A549 (cell line): ENCODE results near the gene KIAA0232. TPM values are rescaled to one million over a fixed set of nuclear protein-coding genes. Genes with fewer than 3 reads are reported as not detected.

Experiments
- ATAC-seq, 2 experiments: fragments of 200-7000 bp in 1 of 2; fragments of >200 bp in 1 of 2; cut with Nextera tagmentation in 1 of 2; cut with Tn5 transposase in 1 of 2; 3 replicates each; pipeline versions ENCODE4 v1.8.0 to v1.9.1; 2018 to 2020; ENCODE audit warnings: mild to moderate bottlenecking in 1 of 2, moderate library complexity in 1 of 2
- CTCF ChIA-PET: fragments of 300-600 bp; sonication (Branson Sonifier 250); formaldehyde crosslinking; extraction: SDS; loops from one replicate; lab custom pipeline; 2021; ENCODE audit warnings: antibody characterized with exemption, inconsistent platforms; lab: Yijun Ruan, JAX
- POLR2A ChIA-PET: fragments of 350-600 bp; formaldehyde crosslinking; extraction: SDS; loops from one replicate; lab custom pipeline; 2021; ENCODE audit warnings: antibody characterized with exemption, inconsistent platforms; lab: Yijun Ruan, JAX
- DNase-seq, 2 experiments: peaks; one replicate each; pipeline versions ENCODE4 v3.0.0 to v3.0.0-alpha.2; 2011 to 2016; ENCODE audit warnings: low read depth in 1 of 2, low spot score in 1 of 2
- FAIRE-seq: peaks from 2 replicates; lab custom pipeline; 2011; peaks lifted over from hg19 to GRCh38; lab: Jason Lieb, UNC
- H3K27ac ChIP-seq, 2 experiments: fragments of >200 bp; sonication (Bioruptor Twin); formaldehyde crosslinking; 3 replicates each; pipeline ENCODE4 v1.5.1; 2016 to 2017
- H3K4me1 ChIP-seq: fragments of >200 bp; sonication (Bioruptor Twin); formaldehyde crosslinking; 3 replicates; pipeline ENCODE4 v1.6.1; 2016
- H3K4me2 ChIP-seq: fragments of >200 bp; sonication (Bioruptor Twin); formaldehyde crosslinking; 3 replicates; pipeline ENCODE4 v1.6.1; 2016
- H3K4me3 ChIP-seq: fragments of >200 bp; sonication (Bioruptor Twin); formaldehyde crosslinking; 3 replicates; pipeline ENCODE4 v1.5.1; 2016
- H3K9me3 ChIP-seq: fragments of >200 bp; sonication (Bioruptor Twin); formaldehyde crosslinking; 3 replicates; pipeline ENCODE4 v1.6.1; 2016
- ATOH8 ChIP-seq: fragments of 250-450 bp; sonication (Bioruptor Pico); IDR thresholded peaks from 2 replicates; pipeline ENCODE4 v1.5.0; 2020; ENCODE audit warnings: low read depth, mild to moderate bottlenecking, moderate library complexity
- BHLHE40 ChIP-seq: IDR thresholded peaks from 2 replicates; pipeline ENCODE4 v1.6.1; 2012; ENCODE audit warnings: low read depth, low read length, inconsistent platforms
- CBX2 ChIP-seq: fragments of 200-600 bp; sonication (generic); IDR thresholded peaks from 2 replicates; pipeline ENCODE4 v1.6.1; 2016; ENCODE audit warnings: low read depth, mild to moderate bottlenecking, borderline replicate concordance
- CEBPB ChIP-seq, 2 experiments: fragments of >200 bp in 1 of 2; sonication (Bioruptor Twin) in 1 of 2; formaldehyde crosslinking in 1 of 2; IDR thresholded peaks; 2 replicates each; pipeline ENCODE4 v1.6.1; 2012 to 2016
- CHD4 ChIP-seq: fragments of 200-600 bp; sonication (generic); IDR thresholded peaks from 2 replicates; pipeline ENCODE4 v1.6.1; 2016; ENCODE audit warnings: antibody characterized with exemption, mild to moderate bottlenecking, borderline replicate concordance
- EP300 ChIP-seq, 2 experiments: fragments of >200 bp; sonication (Bioruptor Twin); formaldehyde crosslinking; IDR thresholded peaks; 2 replicates in 1 of 2; 3 replicates in 1 of 2; pipeline ENCODE4 v1.6.1; 2016 to 2017
- HDAC2 ChIP-seq: fragments of 200-600 bp; sonication (generic); IDR thresholded peaks from 2 replicates; pipeline ENCODE4 v1.6.1; 2016
- KDM1A ChIP-seq: fragments of 200-600 bp; sonication (generic); IDR thresholded peaks from 2 replicates; pipeline ENCODE4 v1.6.1; 2016; ENCODE audit warnings: low read depth, mild to moderate bottlenecking
- KDM5A ChIP-seq: fragments of 200-600 bp; sonication (generic); IDR thresholded peaks from 2 replicates; pipeline ENCODE4 v1.6.1; 2016; ENCODE audit warnings: antibody characterized with exemption, mild to moderate bottlenecking
- RAD21 ChIP-seq, 2 experiments: fragments of >200 bp in 1 of 2; sonication (Bioruptor Twin) in 1 of 2; formaldehyde crosslinking in 1 of 2; IDR thresholded peaks in 1 of 2; conservative IDR thresholded peaks in 1 of 2; 2 replicates in 1 of 2; 3 replicates in 1 of 2; pipeline ENCODE4 v1.6.1; 2012 to 2018; ENCODE audit warnings: inconsistent platforms in 1 of 2
- RFX5 ChIP-seq: fragments of 450-650 bp; IDR thresholded peaks from 2 replicates; pipeline ENCODE4 v1.7.1; 2014; ENCODE audit warnings: antibody characterized with exemption, mild to moderate bottlenecking, moderate library complexity
- RNF2 ChIP-seq: fragments of 200-600 bp; sonication (generic); IDR thresholded peaks from 2 replicates; pipeline ENCODE4 v1.6.1; 2016; ENCODE audit warnings: low read depth, mild to moderate bottlenecking, antibody characterized with exemption, moderate library complexity, borderline replicate concordance
- SREBF2 ChIP-seq: fragments of 450-650 bp; IDR thresholded peaks from 2 replicates; pipeline ENCODE4 v1.6.1; 2014; ENCODE audit warnings: mild to moderate bottlenecking, moderate library complexity
- ZC3H11A ChIP-seq: fragments of 450-650 bp; IDR thresholded peaks from 2 replicates; pipeline ENCODE4 v1.6.1; 2014; ENCODE audit warnings: antibody characterized with exemption, mild to moderate bottlenecking
- ZNF302 ChIP-seq: fragments of 250-450 bp; sonication (Bioruptor Pico); IDR thresholded peaks from 2 replicates; pipeline ENCODE4 v1.9.0; 2021; ENCODE audit warnings: inconsistent platforms, mild to moderate bottlenecking, moderate library complexity
- WGBS: methylation state at CpG from one replicate; pipeline ENCODE4 v1.1.6; 2017; ENCODE audit errors: missing lambda C conversion rate; 5-methylcytosine and 5-hydroxymethylcytosine counted together
- polyA plus RNA-seq, 4 experiments: library from polyadenylated mRNA; depleted of rRNA in 3 of 4; stranded (reverse); fragments of >200 nt; fragmentation: RNase III in 1 of 4; extraction: RNeasy Plus Mini Kit Qiagen cat#74134 plus additional on column Dnase treatment in 1 of 4; gene quantifications; 2 replicates in 3 of 4; 3 replicates in 1 of 4; pipeline ENCODE4 v1.2.3, GENCODE V29; 2011 to 2017
- TF ChIP-seq, protein P1 (sequence below): IDR thresholded peaks from 2 replicates; pipeline ENCODE4 v1.6.1; 2012
- TF ChIP-seq, protein P2 (sequence below): fragments of >200 bp; sonication (Bioruptor Twin); formaldehyde crosslinking; IDR thresholded peaks from 3 replicates; pipeline ENCODE4 v1.5.1; 2016

KIAA0232 gene
- polyA plus RNA-seq, 2 of the 4 experiments (the other 2 are of a cell fraction) = 9.3 to 21.5 TPM

- Histone ChIP-seq H3K9me3 (peaks cover 12% of the 10 kb centered on the region; the same call in 2 of the 3 replicates), H3K4me2 (peak overlapping the region; percentile 64), H3K4me1 (peaks cover 37% of the 10 kb centered on the region), H3K27ac (peak overlapping the region; percentile 90 to 95), H3K4me3 (no peak overlapping the region)
- 92% methylated on average over 3 of the region's 3 CpGs for WGBS
- ChIA-PET CTCF (interaction anchor here (0.8 to 2.1 kb wide), 7 partner anchors 10 to 173 kb away, joined by 3 to 8 read pairs (median 4); no protein-coding TSS in a partner anchor), POLR2A (interaction anchor here (0.7 to 1.2 kb wide), 2 partner anchors 12 to 17 kb away, joined by 3 read pairs; no protein-coding TSS in a partner anchor)
- ATAC-seq (no peak), FAIRE-seq (no peak), DNase-seq (no peak)
- TF ChIP-seq, protein P1, sequence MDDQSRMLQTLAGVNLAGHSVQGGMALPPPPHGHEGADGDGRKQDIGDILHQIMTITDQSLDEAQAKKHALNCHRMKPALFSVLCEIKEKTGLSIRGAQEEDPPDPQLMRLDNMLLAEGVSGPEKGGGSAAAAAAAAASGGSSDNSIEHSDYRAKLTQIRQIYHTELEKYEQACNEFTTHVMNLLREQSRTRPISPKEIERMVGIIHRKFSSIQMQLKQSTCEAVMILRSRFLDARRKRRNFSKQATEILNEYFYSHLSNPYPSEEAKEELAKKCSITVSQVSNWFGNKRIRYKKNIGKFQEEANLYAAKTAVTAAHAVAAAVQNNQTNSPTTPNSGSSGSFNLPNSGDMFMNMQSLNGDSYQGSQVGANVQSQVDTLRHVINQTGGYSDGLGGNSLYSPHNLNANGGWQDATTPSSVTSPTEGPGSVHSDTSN = no peak
- TF ChIP-seq ATOH8 (CRISPR knock-in tag) = no peak
- no peak for TF ChIP-seq ZC3H11A
Measured at GRCh38 chr4:6894086-6894478, 111.6 kb downstream of the KIAA0232 start.

DNA sequence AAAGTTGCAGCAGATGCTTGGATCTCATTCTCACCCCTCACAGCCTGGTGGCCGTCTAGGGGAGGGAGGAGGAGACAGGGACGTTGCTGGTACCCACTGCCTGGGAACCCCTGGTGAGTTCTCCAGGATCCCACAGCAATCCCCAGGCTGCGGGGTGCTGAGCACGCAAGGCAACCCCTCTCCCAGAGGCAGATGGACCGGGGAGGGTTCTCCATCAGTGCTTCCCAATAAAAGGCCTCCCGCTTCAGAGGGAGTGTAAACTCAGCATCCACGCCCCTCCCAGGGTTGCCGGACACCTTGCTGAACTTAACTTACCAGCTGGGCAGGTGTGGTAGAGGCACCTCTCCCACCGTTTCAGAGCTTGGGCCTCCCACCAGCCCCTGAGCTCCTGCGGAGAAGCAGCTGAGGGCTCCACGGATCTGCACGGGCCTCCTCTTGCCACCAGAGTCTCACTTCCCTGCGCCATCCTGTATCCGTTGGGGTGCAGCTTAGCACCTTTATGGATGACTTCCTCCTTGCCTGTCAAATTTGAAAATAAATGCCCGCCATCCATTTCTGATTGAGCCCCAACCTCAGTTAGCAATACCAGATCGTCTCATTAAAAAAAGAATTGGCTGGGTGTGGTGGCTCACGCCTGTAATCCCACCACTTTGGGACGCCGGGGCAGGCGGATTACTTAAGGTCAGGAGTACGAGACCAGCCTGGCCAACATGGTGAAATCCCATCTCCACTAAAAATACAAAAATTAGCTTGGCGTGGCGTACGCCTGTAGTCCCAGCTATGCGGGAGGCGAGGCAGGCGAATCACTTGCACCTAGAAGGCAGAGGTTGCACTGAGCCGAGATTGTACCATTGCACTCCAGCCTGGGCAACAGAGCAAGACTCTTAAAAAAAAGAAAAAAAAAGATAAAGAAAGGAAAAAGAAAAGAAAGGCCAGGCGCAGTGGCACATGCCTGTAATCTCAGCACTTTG lies 112.3 kb downstream of the KIAA0232 start:
- ATAC-seq (no peak), DNase-seq (no peak), FAIRE-seq (no peak)
- H3K27ac ChIP-seq = peak overlapping the region; percentile 90 to 95
- WGBS = 92% methylated on average over 23 of the region's 29 CpGs
- ChIA-PET CTCF (interaction anchor here (0.8 to 2.1 kb wide), 10 partner anchors 9 to 205 kb away, joined by 3 to 6 read pairs (median 4); no protein-coding TSS in a partner anchor), POLR2A (no interaction called here)
- H3K4me1 ChIP-seq = peaks cover 37% of the 10 kb centered on the region
- H3K4me2 ChIP-seq = peak overlapping the region; percentile 64; the same call in 2 of the 3 replicates
- H3K9me3 ChIP-seq = peaks cover 11% of the 10 kb centered on the region; the same call in 2 of the 3 replicates
- no peak for TF ChIP-seq HDAC2
- no peak for TF ChIP-seq CEBPB (IDR thresholded peaks at IDR 0.05)
- no peak for TF ChIP-seq CBX2
- no peak for TF ChIP-seq RAD21 (conservative IDR thresholded peaks at IDR 0.05 in 1 of 2, IDR thresholded peaks at IDR 0.05 in 1 of 2)
- no peak for TF ChIP-seq SREBF2
- TF ChIP-seq RFX5 = no peak
- no peak for TF ChIP-seq BHLHE40
- no peak for TF ChIP-seq ZC3H11A
- TF ChIP-seq ZNF302 (CRISPR knock-in tag) = no peak
- no peak for TF ChIP-seq RNF2
- no peak for TF ChIP-seq ATOH8 (CRISPR knock-in tag)
- no peak for TF ChIP-seq KDM5A
- no peak for TF ChIP-seq CHD4
- TF ChIP-seq KDM1A = no peak
- TF ChIP-seq, protein P2, sequence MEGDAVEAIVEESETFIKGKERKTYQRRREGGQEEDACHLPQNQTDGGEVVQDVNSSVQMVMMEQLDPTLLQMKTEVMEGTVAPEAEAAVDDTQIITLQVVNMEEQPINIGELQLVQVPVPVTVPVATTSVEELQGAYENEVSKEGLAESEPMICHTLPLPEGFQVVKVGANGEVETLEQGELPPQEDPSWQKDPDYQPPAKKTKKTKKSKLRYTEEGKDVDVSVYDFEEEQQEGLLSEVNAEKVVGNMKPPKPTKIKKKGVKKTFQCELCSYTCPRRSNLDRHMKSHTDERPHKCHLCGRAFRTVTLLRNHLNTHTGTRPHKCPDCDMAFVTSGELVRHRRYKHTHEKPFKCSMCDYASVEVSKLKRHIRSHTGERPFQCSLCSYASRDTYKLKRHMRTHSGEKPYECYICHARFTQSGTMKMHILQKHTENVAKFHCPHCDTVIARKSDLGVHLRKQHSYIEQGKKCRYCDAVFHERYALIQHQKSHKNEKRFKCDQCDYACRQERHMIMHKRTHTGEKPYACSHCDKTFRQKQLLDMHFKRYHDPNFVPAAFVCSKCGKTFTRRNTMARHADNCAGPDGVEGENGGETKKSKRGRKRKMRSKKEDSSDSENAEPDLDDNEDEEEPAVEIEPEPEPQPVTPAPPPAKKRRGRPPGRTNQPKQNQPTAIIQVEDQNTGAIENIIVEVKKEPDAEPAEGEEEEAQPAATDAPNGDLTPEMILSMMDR = no peak
- no peak for TF ChIP-seq EP300 (IDR thresholded peaks at IDR 0.05)
- no peak overlapping the region for H3K4me3 ChIP-seq
